AG04450 (cell line): ENCODE data around the gene FOXM1. TPM values are rescaled to one million over a fixed set of nuclear protein-coding genes. Genes with fewer than 3 reads are reported as not detected.

Experiments used
- CTCF ChIA-PET: fragments of 300-600, 350-600 bp; formaldehyde crosslinking; extraction: SDS; loops from one replicate; lab custom pipeline; 2022; ENCODE audit warnings: antibody characterized with exemption, inconsistent platforms; lab: Charles Lee
- POLR2A ChIA-PET: fragments of 350-600 bp; formaldehyde crosslinking; extraction: SDS; loops from one replicate; lab custom pipeline; 2021; ENCODE audit warnings: antibody characterized with exemption, inconsistent platforms; lab: Yijun Ruan, JAX
- DNase-seq: peaks from one replicate; pipeline ENCODE4 v3.0.0-alpha.2; 2011; ENCODE audit warnings: low read depth, low spot score
- H3K27ac ChIP-seq: one replicate; pipeline ENCODE4 v1.5.1; 2012; ENCODE audit warnings: low read depth, low read length, control low read depth
- H3K27me3 ChIP-seq: one replicate; pipeline ENCODE4 v1.6.0; 2012; ENCODE audit warnings: low read length; ENCODE audit not compliant: control insufficient read depth, insufficient read depth
- H3K4me3 ChIP-seq: 2 replicates; pipeline ENCODE4 v1.5.1; 2011; ENCODE audit warnings: mild to moderate bottlenecking, low read depth, low read length, control low read depth
- H3K9me3 ChIP-seq: 2 replicates; pipeline ENCODE4 v1.5.1; 2012; ENCODE audit warnings: low read length; ENCODE audit not compliant: control insufficient read depth, insufficient read depth
- polyA plus RNA-seq: library from polyadenylated mRNA; depleted of rRNA; stranded (reverse); fragments of >200 nt; gene quantifications from 2 replicates; pipeline ENCODE4 v1.2.3, GENCODE V29; 2011
- TF ChIP-seq, protein P1 (sequence below): IDR thresholded peaks from 2 replicates; pipeline ENCODE4 v1.5.1; 2011; ENCODE audit warnings: low read depth, low read length, control low read depth, inconsistent platforms

Gene FOXM1
- polyA plus RNA-seq, 1 experiment, result 10.8 TPM

DNA sequence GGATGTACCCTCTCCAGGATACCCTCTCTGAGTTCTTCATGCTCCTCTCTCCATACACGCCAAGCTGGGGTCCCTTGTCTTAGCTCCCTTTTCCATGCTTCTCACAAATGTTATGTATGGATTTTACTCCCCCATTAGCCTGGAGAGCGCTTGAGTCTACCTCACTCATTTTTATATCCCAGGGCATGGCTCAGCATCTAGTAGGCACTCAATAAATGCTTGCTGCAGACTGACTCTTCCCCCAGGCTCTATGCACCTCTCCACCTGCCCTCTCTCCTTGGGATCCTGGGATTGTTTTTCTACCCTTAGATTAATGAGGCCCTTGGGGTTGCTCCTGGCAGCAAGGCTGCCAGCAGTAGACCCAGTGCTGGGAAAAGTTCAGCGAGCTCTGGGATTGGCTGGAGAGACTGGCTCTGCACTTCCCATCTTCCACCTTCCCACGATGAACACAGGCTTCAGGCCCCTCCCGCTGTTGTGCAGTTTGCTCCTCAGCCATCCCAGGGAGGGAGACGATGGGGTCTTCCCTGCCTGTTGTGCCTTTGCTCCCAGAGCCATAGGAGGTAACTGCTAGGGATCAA is 44.3 kb downstream of the FOXM1 start:
- POLR2A ChIA-PET, result no interaction called here
- CTCF ChIA-PET, result interaction anchor here (2.7 kb wide), 1 partner anchor 21 kb away, joined by 9 read pairs; no protein-coding TSS in a partner anchor
- no peak for DNase-seq
- TF ChIP-seq, protein P1, sequence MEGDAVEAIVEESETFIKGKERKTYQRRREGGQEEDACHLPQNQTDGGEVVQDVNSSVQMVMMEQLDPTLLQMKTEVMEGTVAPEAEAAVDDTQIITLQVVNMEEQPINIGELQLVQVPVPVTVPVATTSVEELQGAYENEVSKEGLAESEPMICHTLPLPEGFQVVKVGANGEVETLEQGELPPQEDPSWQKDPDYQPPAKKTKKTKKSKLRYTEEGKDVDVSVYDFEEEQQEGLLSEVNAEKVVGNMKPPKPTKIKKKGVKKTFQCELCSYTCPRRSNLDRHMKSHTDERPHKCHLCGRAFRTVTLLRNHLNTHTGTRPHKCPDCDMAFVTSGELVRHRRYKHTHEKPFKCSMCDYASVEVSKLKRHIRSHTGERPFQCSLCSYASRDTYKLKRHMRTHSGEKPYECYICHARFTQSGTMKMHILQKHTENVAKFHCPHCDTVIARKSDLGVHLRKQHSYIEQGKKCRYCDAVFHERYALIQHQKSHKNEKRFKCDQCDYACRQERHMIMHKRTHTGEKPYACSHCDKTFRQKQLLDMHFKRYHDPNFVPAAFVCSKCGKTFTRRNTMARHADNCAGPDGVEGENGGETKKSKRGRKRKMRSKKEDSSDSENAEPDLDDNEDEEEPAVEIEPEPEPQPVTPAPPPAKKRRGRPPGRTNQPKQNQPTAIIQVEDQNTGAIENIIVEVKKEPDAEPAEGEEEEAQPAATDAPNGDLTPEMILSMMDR, result no peak
- Histone ChIP-seq H3K4me3 (no peak overlapping the region), H3K27me3 (no peaks in the 10 kb centered on the region), H3K9me3 (no peaks in the 10 kb centered on the region), H3K27ac (no peak overlapping the region)

DNA sequence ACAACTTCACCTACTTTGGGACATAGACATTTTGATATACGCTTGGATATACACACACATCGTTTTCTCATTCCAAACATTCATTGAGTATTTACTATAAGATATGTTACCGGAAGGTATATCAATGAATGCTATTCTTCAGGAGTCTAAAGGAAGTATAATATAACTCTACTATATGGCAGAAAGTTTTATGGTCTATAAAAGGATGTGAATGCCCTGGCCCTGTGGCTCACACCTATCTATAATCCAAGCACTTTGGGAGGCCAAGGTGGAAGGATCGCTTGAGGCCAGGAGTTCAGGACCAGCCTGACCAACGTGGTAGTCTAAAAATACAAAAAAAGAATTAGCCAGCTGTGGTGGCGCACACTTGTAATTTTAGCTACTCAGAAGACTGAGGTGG is 47.7 kb downstream of the FOXM1 start:
- TF ChIP-seq, protein P1, result no peak
- ChIA-PET CTCF (no interaction called here), POLR2A (no interaction called here)
- no peak for DNase-seq
- H3K9me3 ChIP-seq, result no peaks in the 10 kb centered on the region
- H3K4me3 ChIP-seq, result no peak overlapping the region
- H3K27me3 ChIP-seq, result no peaks in the 10 kb centered on the region
- H3K27ac ChIP-seq, result no peak overlapping the region

DNA sequence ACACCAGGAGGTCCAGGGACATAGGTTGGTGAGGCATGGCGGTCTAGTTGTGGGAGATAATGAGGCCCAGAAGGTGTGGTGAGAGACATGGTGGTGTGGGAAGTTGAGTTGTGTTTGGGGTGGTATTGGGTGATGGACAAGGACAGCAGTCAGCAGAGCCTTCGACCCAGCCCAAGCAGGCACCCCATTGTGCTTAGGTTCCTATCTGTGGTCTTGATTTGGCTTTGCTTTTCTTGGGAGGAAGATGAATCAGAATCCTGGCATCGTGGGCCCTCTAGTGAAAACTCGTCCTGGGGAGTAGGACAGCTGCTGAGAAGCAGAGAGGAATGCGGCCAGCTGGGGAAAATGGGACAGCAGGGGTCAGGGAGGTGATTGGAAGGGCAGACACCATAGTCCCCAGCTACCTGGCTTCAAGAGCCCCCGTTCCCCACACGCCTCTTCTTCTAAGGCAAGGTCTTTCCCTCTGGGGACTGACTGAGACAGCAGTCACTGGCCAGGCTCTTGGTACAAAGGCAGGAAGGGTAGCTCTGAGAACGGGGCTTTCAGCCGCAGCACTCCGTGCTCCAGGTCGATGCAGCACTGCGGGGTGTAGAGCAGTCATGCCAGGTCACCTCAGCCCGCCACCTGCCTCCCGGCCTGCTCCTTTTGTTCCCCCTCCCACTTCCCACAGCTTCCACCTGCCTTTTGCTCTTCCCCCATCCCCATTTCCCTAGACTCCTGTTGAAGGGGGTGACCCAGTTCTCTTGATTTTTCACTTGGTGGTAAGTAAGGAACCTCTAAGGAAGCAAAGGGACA is 50.1 kb downstream of the FOXM1 start:
- Histone ChIP-seq H3K27ac (no peak overlapping the region), H3K4me3 (no peak overlapping the region), H3K27me3 (no peaks in the 10 kb centered on the region), H3K9me3 (no peaks in the 10 kb centered on the region)
- no peak for DNase-seq
- ChIA-PET POLR2A (no interaction called here), CTCF (no interaction called here)
- TF ChIP-seq, protein P1, result no peak

DNA sequence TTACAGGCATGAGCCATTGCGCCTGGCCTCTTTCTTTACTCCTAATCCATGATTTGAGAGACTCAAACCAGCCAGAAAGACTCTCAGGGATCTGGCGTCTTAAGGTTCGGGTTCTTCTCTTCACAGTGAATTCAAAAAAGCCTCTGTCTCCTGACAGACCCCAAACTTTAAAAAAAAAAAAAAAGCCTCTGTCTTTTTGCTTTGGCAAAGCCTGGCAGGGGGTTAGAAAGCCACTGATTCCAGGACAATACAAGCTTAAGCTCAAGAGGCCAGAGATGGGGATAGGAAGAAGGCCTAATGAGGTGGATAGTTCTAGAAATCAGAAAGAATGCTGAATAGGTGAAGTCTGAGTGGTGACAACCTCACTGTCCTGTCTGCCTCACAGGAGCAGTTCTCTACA is 50.9 kb downstream of the FOXM1 start:
- Histone ChIP-seq H3K9me3 (no peaks in the 10 kb centered on the region), H3K27ac (no peak overlapping the region), H3K27me3 (no peaks in the 10 kb centered on the region), H3K4me3 (no peak overlapping the region)
- POLR2A ChIA-PET, result no interaction called here
- CTCF ChIA-PET, result no interaction called here
- no peak for DNase-seq
- TF ChIP-seq, protein P1, result no peak

DNA sequence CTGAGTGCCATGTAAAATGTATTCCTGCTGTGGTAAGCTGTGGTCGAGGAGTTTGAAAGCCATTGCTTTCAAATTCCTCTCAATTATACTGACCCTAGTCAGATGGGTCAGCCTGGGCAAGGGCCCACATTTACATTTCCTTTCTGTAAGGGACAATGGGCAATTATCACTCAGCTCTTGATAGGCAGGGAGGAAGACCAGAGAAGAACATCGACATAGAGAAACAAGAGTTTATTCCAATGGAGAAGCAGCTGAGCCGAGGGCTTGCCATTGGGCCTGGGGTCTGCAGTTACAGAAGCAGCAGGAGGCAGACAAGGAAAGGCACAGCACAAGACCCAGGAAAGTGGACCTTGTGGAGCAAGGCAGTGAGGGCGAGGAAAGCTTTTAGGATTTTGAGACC is 51.8 kb downstream of the FOXM1 start:
- POLR2A ChIA-PET, result no interaction called here
- TF ChIP-seq, protein P1, result no peak
- no peak for DNase-seq
- Histone ChIP-seq H3K27ac (no peak overlapping the region), H3K4me3 (no peak overlapping the region), H3K27me3 (no peaks in the 10 kb centered on the region), H3K9me3 (no peaks in the 10 kb centered on the region)
- CTCF ChIA-PET, result interaction anchor here (0.5 to 1.1 kb wide), 2 partner anchors 12 to 17 kb away, joined by 3 read pairs; no protein-coding TSS in a partner anchor
